HG03025 (cell line): ENCODE measurements around the gene NR5A1.

ENCODE experiments used
- ATAC-seq: cut with Tn5 transposase; IDR thresholded peaks from one replicate; pipeline ENCODE4 v1.9.1; 2021; ENCODE audit warnings: mild to moderate bottlenecking, moderate library complexity; ENCODE audit not compliant: unreplicated experiment, low FRiP score

The NR5A1 gene

DNA sequence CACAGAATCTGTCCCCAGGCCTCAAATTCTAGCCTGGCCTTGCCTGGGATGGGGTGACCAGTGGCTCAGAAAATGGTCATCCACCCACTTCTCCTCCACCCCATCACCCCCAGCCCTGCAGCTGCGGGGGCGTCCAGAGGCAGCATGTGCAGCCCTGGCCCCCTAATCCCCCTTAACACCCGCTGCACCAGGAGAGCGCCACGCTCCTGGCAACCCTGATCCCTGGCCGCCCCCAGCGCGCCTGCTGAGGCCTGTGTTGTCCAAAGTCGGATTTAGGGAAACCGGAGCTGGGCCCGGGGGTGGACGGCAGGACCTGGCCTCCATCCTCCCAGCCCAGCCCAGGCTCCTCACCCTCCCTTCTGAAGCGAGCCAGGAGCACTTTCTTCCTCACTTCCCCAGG, 22.0 kb downstream of the NR5A1 start:
- no peak for ATAC-seq

DNA sequence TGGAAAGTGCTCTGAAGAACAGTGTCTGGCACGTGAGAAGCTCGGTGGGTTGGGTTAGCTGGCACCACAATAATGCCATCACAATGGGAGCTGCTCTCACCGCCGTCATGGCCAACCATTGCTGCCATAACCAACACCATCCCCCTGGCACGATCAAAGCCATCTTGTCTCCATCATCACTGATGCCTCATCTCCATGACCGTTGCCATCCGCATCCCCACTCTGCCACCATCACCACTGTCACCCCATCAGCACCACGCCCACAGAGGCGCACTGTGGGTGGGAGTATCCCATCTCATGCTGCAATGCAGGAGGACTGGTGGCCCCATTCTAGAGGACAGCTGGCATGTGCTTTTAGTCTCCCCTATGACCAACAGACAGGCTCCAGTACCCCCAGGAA, 23.7 kb downstream of the NR5A1 start:
- no peak for ATAC-seq

GRCh38 chr9:124482431-124483031, 24.7 kb downstream of the NR5A1 start:
- no peak for ATAC-seq

DNA sequence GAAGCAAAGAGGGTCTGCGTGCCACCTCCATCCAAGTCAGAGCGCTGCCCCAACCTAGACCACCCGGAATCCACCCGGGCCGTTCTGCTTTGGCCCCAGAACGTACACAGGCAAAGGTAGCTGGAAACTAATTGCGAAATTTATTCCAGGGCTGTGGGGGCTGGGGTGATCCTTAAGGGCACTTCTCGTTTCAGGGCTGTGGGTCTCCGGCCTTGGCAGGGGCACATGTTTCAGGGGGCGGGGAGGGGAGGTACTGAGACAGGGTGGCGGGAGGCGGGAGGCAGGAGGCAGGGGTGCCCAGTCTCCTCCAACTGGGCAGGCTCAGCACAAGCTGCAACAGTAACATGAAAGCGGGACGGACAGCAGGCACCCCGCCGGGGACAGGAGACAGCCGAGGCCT, 26.1 kb downstream of the NR5A1 start:
- no peak for ATAC-seq

DNA sequence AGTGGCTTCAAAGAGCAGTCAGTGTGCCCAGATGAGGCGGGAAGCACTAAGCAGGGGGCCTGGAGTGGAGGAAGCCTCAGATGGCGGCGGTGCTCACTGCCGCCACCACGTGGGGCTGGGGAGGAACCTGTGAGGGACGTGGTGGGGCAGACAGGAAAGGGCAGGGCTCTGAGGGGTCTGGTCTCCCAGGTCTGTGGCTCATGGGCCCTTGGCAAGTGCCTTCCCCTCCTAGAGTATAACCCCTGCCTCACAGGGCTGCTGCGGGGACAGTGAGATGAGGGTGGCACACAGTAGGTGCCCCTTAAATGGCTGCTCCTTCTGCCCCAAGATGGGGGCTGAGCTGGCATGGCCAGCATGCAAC, 26.6 kb downstream of the NR5A1 start:
- no peak for ATAC-seq

DNA sequence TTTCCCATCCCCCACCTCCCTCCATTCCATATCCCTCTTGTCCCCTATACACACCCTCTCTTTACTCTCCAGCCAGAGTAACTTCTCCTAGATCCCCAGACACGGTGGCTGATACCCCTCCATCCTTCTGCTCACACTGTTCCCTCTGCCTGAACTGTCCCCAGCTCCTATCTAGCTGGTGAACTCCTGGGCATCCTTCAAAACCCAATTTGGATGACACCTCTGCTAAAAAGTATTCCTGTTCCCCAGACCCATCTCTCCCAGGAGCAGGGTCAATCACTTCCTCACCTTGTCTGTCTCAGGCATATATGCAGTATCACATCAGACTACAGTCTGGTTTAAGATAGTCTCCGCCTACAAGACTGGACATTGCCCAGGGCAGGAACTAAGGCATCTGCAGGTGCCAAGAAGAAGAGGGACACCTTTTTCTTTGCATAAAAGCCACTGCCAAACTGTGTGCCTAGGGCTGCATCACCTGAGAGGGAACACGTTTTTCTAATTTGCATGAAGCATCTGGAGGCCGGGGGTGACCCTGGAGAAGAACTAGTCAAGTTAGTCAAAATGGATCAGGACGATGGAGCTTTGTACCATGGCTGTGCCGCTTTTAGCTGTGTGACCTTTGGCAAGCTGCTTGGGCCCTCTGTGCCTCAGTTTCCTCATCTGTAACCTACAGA, 27.1 kb downstream of the NR5A1 start:
- no peak for ATAC-seq

DNA sequence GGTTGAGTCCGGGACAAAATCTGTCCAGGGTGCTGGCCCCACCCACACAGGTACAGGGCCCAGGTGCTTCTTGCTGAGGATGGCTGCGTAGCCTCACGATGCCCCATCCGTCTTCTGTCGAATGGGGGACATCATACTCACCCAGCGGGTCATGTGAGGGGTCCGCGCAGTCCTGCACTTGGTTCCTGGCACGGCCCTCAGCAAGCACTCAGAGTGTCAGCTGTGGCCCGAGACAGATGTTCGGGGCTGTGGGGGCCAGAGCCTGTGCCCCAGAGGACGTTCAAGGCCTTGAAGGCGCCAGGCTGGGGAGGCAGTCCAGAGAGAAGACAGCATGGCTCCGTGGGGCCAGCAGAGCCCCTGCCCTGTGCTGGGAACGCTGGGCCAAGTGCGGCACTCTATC, 27.8 kb downstream of the NR5A1 start:
- ATAC-seq, result no peak

DNA sequence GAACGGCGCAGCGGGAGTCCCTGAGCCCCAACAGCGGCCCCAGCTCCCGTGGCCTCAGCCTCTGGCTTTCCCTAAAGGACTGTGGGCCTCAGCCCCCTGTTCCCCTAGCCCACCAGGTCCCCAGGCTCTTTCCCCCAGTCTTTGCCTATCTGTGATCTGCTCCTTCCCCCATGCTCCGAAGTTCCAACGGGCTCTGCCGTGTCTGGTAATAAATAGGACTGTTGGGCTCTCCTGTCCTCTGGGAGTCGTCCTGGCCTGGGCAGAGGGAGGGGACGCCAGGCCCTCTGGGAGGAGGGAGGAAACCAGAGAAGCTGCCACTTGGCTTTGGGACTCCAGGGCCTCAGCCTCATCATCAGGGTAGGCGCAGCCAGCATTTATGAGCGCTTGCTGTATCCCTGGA, 28.8 kb downstream of the NR5A1 start:
- no peak for ATAC-seq

GRCh38 chr9:124477648-124478285, 29.4 kb downstream of the NR5A1 start:
- no peak for ATAC-seq

DNA sequence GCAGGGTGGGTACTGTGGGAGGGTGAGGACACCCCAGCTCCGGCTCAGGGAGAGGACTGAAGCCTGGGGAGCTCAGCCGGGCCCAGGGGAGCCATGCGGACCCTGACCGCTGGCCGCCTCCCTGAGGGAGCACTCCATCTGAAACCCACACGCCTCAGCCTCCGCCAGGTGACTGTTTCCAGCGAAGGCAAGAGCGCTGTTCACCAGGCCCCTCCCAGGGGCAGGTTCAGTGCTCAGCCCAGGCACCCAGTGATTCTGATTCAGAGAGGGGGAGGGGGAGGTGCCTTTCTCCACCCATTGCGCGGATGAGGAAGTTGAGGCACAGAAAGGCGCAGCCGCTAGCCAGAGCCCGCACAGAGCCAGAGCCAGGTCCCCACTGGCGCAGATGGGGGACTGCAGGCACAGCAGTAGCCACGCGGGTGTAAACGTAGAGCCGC, 30.0 kb downstream of the NR5A1 start:
- ATAC-seq, result no peak

DNA sequence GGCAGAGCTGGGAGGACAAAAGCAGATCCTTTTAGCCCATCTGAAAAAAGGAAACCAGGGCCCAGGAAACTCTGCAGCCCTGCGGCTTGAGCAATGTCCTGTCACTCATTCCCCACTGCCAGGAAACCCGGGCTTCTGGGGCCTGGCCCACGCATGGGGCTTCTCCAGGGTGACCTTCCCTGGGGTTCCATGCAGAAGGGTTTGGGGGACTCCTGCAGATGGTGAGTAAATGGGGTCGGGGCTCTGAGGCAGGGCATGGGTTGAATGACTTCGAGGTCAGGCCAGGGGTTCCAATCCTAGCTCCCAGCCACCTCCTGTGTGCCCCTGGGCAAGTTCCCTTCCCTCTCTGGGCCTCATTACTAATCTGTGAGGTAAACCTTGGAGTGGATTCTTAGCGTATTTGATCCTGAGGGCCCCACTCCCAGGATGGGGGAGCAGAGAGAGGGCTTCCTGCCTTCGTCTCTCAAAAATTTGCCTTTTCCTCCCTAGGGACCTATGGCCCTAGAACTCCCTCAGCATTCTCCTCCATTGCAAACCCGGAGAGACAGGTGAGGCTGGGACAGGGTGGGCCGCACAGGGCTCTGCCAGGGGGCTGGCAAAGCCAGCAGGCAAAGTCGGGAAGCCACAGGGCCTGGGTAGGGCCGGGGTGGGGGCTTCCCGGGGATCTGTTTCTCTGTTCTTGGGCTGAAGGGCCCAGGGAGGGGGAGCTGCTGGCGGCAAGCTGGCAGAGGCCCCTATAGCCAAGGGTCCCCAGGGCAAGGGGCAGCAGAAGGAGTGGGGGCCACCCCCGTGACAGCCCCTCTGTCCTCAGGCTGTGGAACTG, 31.1 kb downstream of the NR5A1 start:
- ATAC-seq, result no peak

- no peak for ATAC-seq
Measured at GRCh38 chr9:124475158-124475867, 31.9 kb downstream of the NR5A1 start.

- ATAC-seq, result no peak
Measured at GRCh38 chr9:124474151-124474550, 33.0 kb downstream of the NR5A1 start.

GRCh38 chr9:124473310-124473709, 33.9 kb downstream of the NR5A1 start:
- no peak for ATAC-seq

- no peak for ATAC-seq
Measured at GRCh38 chr9:124472770-124473169, 34.4 kb downstream of the NR5A1 start.

DNA sequence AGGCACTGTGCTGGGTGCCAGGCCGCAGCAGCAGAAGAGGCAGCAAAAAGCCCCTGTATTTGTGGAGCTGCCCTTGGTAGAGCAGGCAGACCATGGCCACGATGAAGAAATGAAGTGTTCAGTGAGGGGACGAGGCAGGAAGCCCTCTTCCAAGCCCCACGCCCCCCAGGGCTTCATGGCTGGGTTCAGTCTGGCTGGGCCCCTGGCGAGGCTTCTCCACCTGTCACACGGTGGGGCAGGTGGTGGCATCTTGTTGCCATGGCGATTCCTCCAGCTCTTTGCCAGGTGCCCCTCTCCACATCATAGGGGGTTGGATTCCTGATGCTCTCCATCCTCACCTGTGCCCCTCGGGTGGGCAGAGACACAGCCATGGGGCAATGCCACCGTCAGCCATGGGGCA, 35.4 kb downstream of the NR5A1 start:
- no peak for ATAC-seq

- no peak for ATAC-seq
Measured at GRCh38 chr9:124470726-124471125, 36.5 kb downstream of the NR5A1 start.

GRCh38 chr9:124470306-124470705, 36.9 kb downstream of the NR5A1 start:
- ATAC-seq, result no peak

DNA sequence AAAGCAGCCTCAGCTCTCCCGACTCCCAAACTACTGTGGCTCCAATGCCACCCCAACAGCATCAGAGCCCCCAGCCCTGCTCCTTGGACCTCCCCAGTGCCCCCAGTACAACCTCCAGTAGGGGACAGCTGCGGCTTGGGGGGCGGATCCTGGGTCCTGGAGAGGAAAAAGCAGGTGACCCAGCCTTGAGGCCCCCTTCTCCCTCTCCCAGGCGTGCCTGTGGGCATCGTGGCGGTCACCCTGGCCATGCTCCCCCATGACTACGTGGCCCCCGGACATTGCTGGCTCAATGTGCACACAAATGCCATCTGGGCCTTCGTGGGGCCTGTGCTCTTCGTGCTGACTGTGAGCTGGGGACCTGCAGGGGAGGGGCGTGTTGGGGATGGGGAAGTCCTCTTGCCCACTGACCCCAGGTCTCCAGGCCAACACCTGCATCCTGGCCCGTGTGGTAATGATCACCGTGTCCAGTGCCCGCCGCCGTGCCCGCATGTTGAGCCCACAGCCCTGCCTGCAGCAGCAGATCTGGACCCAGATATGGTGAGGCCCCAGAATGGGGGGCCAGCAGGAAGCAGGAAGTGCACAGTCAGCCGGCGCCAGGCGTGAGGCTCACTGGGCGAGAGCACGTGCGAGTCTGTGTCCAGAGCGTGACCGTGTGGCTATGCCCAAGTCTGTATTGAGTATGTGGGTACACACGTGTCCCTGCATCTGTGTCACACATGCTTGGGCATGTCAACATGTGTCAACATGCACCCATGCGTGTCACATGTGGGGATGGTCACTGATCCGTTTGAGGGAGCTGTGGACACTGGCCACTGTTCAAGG, 38.0 kb downstream of the NR5A1 start:
- ATAC-seq, result no peak
